HepG2 (cell line): ENCODE results near the gene CD302. TPM values are rescaled to one million over a fixed set of nuclear protein-coding genes. Genes with fewer than 3 reads are reported as not detected.
A peak's percentile ranks its signal among the peaks of the same experiment; 100 is the strongest.

Source experiments
- ATAC-seq: fragments of 200-7000 bp; cut with Tn5 transposase; 3 replicates; pipeline ENCODE4 v1.9.1; 2020; ENCODE audit warnings: mild to moderate bottlenecking, moderate library complexity
- BruUV-seq: library from RNA; stranded (reverse); fragments of 400-500 nt; replicated peaks from 2 replicates; lab custom pipeline; 2021; lab: Mats Ljungman, UMichigan
- CTCF ChIA-PET: fragments of 300-600 bp; formaldehyde crosslinking; extraction: SDS; loops from one replicate; lab custom pipeline; 2021; ENCODE audit warnings: low total read pairs, inconsistent platforms, low intra/inter-chr PET ratio; lab: Yijun Ruan, JAX
- POLR2A ChIA-PET: fragments of 350-600 bp; sonication (Branson Sonifier 250); formaldehyde crosslinking; loops from one replicate; lab custom pipeline; 2020; ENCODE audit warnings: antibody characterized with exemption, inconsistent platforms; lab: Yijun Ruan, JAX
- DNase-seq: peaks from one replicate; pipeline ENCODE4 v3.0.0-alpha.2; 2015; ENCODE audit warnings: low spot score
- FAIRE-seq: peaks from 3 replicates; lab custom pipeline; 2011; peaks lifted over from hg19 to GRCh38; lab: Jason Lieb, UNC
- H2AFZ ChIP-seq: one replicate; pipeline ENCODE4 v1.6.1; 2011; ENCODE audit warnings: low read length, inconsistent platforms
- H3K27ac ChIP-seq: fragments of 300-600 bp; 3 replicates; pipeline ENCODE4 v1.8.0; 2011; ENCODE audit warnings: mixed run types, mild to moderate bottlenecking, mixed read lengths, low read length, inconsistent platforms; ENCODE audit not compliant: insufficient read depth; ENCODE audit errors: extremely low read length
- H3K27me3 ChIP-seq, 2 experiments: fragments of 200-600 bp in 1 of 2; 2 replicates in 1 of 2; 3 replicates in 1 of 2; pipeline versions ENCODE4 v1.6.0 to v1.8.0; 2011; ENCODE audit warnings: low read length in 2 of 2, mild to moderate bottlenecking in 2 of 2, moderate library complexity in 2 of 2, inconsistent platforms in 1 of 2; ENCODE audit not compliant: insufficient read depth in 2 of 2, control insufficient read depth in 1 of 2
- H3K36me3 ChIP-seq, 2 experiments: fragments of 200-600 bp in 1 of 2; replicated peaks in 1 of 2; 2 replicates in 1 of 2; 3 replicates in 1 of 2; pipeline versions ENCODE4 v1.5.1 to v1.8.0; 2011; ENCODE audit warnings: low read length in 2 of 2, inconsistent platforms in 1 of 2; ENCODE audit not compliant: insufficient read depth in 2 of 2, control insufficient read depth in 1 of 2
- H3K4me1 ChIP-seq: 2 replicates; pipeline ENCODE4 v1.5.1; 2012; ENCODE audit warnings: low read length, inconsistent platforms; ENCODE audit not compliant: insufficient read depth
- H3K4me2 ChIP-seq: 2 replicates; pipeline ENCODE4 v1.6.0; 2011; ENCODE audit warnings: low read depth, low read length, inconsistent platforms
- H3K4me3 ChIP-seq, 3 experiments: fragments of 200-600 bp in 1 of 3; sonication (generic), shearing (Covaris generic) in 1 of 3; replicated peaks in 1 of 3; 2 replicates each; pipeline ENCODE4 v1.5.1; 2011 to 2016; ENCODE audit warnings: low read length in 3 of 3, inconsistent platforms in 2 of 3, low read depth in 2 of 3, mild to moderate bottlenecking in 2 of 3, control low read depth in 1 of 3, mixed read lengths in 1 of 3; ENCODE audit not compliant: insufficient read depth in 1 of 3
- H3K79me2 ChIP-seq: one replicate; pipeline ENCODE4 v1.6.1; 2011; ENCODE audit warnings: low read length, inconsistent platforms; ENCODE audit not compliant: insufficient read depth
- H3K9ac ChIP-seq: 2 replicates; pipeline ENCODE4 v1.6.0; 2011; ENCODE audit warnings: mild to moderate bottlenecking, low read depth, low read length, inconsistent platforms; ENCODE audit not compliant: insufficient read depth
- H3K9me3 ChIP-seq: 2 replicates; pipeline ENCODE4 v1.5.1; 2012; ENCODE audit warnings: mild to moderate bottlenecking, low read length
- H4K20me1 ChIP-seq: 2 replicates; pipeline ENCODE4 v1.6.0; 2011; ENCODE audit warnings: inconsistent platforms, mild to moderate bottlenecking, low read length, moderate library complexity; ENCODE audit not compliant: insufficient read depth
- GMEB2 ChIP-seq: IDR thresholded peaks from 2 replicates; pipeline ENCODE4 v1.6.1; 2016; ENCODE audit warnings: missing biosample characterization, missing genetic modification reagents, low read depth
- GPBP1L1 ChIP-seq: sonication (generic); formaldehyde crosslinking; IDR thresholded peaks from 2 replicates; pipeline ENCODE4 v1.5.0; 2020; ENCODE audit warnings: mild to moderate bottlenecking, missing genetic modification reagents
- GZF1 ChIP-seq: sonication (generic); formaldehyde crosslinking; IDR thresholded peaks from 2 replicates; pipeline ENCODE4 v1.5.1; 2020; ENCODE audit warnings: mild to moderate bottlenecking, missing genetic modification reagents
- RBM22 ChIP-seq: fragments of 200-400 bp; formaldehyde crosslinking; optimal IDR thresholded peaks from 2 replicates; pipeline ENCODE3; 2017; ENCODE audit warnings: mild to moderate bottlenecking, low read length, moderate library complexity
- SNAPC2 ChIP-seq: sonication (generic); formaldehyde crosslinking; IDR thresholded peaks from 2 replicates; pipeline ENCODE4 v1.8.1; 2022; ENCODE audit warnings: mild to moderate bottlenecking, missing genetic modification reagents
- SRSF4 ChIP-seq: fragments of 200-400 bp; formaldehyde crosslinking; IDR thresholded peaks from one replicate; pipeline ENCODE4 v1.6.1; 2018; ENCODE audit warnings: mild to moderate bottlenecking, low read depth, low read length, moderate library complexity; ENCODE audit not compliant: poor library complexity, severe bottlenecking
- THAP8 ChIP-seq: sonication (generic); formaldehyde crosslinking; IDR thresholded peaks from 2 replicates; pipeline ENCODE4 v1.5.1; 2020; ENCODE audit warnings: missing genetic modification reagents, mild to moderate bottlenecking, borderline replicate concordance
- WGBS: methylation state at CpG from one replicate; pipeline ENCODE4 v1.1.6; 2017; ENCODE audit warnings: low lambda C conversion rate; 5-methylcytosine and 5-hydroxymethylcytosine counted together
- in situ Hi-C: cut with HindIII; loops from 2 replicates; pipeline ENCODE4 v1.10.0; 2017; ENCODE audit warnings: low pct_unique_long_range_greater_than_20kb; ENCODE audit not compliant: extremely low pct_ligation_motif_present
- intact Hi-C: fragments of 100-400 bp; cut with micrococcal nuclease; formaldehyde crosslinking; loops from one replicate; pipeline ENCODE4 v1.10.0; 2022; ENCODE audit not compliant: unreplicated experiment
- polyA plus RNA-seq, 8 experiments: library from polyadenylated mRNA; depleted of rRNA in 3 of 8; stranded (reverse) in 7 of 8; unstranded in 1 of 8; fragments of >200 nt; fragmentation: Illumina TruSeq in 4 of 8; extraction: Trizol in 4 of 8; gene quantifications; 2 replicates each; pipeline versions ENCODE4 v1.2.1 to v1.2.3, GENCODE V29; 2011 to 2016; ENCODE audit warnings: low read depth in 4 of 8, missing spikeins in 1 of 8, mixed read lengths in 1 of 8; ENCODE audit not compliant: insufficient read depth in 1 of 8
- total RNA-seq, 5 experiments: library from RNA; depleted of rRNA; stranded (reverse); fragments of >200 nt; fragmentation: Illumina TruSeq; extraction: Trizol; gene quantifications; 2 replicates each; pipeline ENCODE4 v1.2.3, GENCODE V29; 2016; ENCODE audit warnings: low read depth in 1 of 5
- TF ChIP-seq, protein P1 (sequence below): sonication (generic); formaldehyde crosslinking; IDR thresholded peaks from 2 replicates; pipeline ENCODE4 v1.4.0; 2020; ENCODE audit warnings: missing genetic modification reagents, borderline replicate concordance

Gene CD302
- total and polyA plus RNA-seq, 2 of the 13 experiments (the other 11 are each of a cell fraction or from before 2014, with no cell fraction given), result 8.0 to 15.6 TPM

DNA sequence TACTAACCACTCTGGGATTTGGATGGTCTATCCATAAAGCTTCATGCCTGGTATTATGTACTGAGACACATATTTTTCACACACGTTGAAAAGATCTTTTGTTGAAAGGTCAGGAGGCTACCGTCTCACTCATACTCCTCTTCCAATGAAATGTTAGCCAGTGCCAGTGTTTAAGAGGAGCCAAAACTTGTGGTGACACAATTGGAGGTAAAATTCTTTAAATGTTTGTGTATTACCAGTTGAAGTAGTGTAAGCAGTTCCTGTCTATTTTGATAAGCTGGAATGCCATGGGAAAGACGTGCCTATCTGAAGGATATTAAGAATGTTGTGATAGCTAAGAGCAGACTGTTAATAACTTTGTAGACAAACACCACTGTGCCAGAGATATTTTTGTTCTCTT is 53.6 kb downstream of the CD302 start:
- no peak for FAIRE-seq
- H4K20me1 ChIP-seq, result no peaks in the 10 kb centered on the region; the same call in 1 of the 2 replicates
- H3K79me2 ChIP-seq, result peaks cover 32% of the 10 kb centered on the region
- 91% methylated on average over 3 of the region's 3 CpGs for WGBS
- DNase-seq, result no peak
- H3K27ac ChIP-seq, result no peak overlapping the region
- in situ Hi-C loops, result no loop called here
- no peak overlapping the region for H3K4me3 ChIP-seq
- intact Hi-C loops, result no loop called here
- peak; percentile 80 for TF ChIP-seq RBM22
- TF ChIP-seq SRSF4, result no peak
- H3K4me2 ChIP-seq, result no peak overlapping the region
- POLR2A ChIA-PET, result interaction anchor here (1.1 kb wide), 1 partner anchor 32 kb away, joined by 6 read pairs; the partner anchor contains the start of gene MARCHF7
- H3K36me3 ChIP-seq, result peaks cover 15 to 81% of the 10 kb centered on the region in 2 experiments
- H3K9me3 ChIP-seq, result no peaks in the 10 kb centered on the region
- H3K27me3 ChIP-seq, result no peaks in the 10 kb centered on the region
- H3K4me1 ChIP-seq, result no peaks in the 10 kb centered on the region
- CTCF ChIA-PET, result no interaction called here
- BruUV-seq, result no TSS peak
- no peak for ATAC-seq
- no peak overlapping the region for H2AFZ ChIP-seq
- H3K9ac ChIP-seq, result no peak overlapping the region

- no peak overlapping the region for H3K27ac ChIP-seq
- H3K79me2 ChIP-seq, result peaks cover 41% of the 10 kb centered on the region
- peaks cover 25 to 82% of the 10 kb centered on the region in 2 experiments for H3K36me3 ChIP-seq
- no peaks in the 10 kb centered on the region for H3K4me1 ChIP-seq
- DNase-seq (no peak), ATAC-seq (no peak), FAIRE-seq (no peak)
- H3K4me3 ChIP-seq, result no peak overlapping the region
- CTCF ChIA-PET, result no interaction called here
- no peak overlapping the region for H3K4me2 ChIP-seq
- no peak overlapping the region for H2AFZ ChIP-seq
- POLR2A ChIA-PET, result no interaction called here
- intact Hi-C loops, result no loop called here
- TF ChIP-seq GPBP1L1 (CRISPR knock-in tag) (no peak), GMEB2 (no peak), THAP8 (CRISPR knock-in tag) (no peak), SNAPC2 (no peak), GZF1 (CRISPR knock-in tag) (no peak)
- TF ChIP-seq, protein P1, sequence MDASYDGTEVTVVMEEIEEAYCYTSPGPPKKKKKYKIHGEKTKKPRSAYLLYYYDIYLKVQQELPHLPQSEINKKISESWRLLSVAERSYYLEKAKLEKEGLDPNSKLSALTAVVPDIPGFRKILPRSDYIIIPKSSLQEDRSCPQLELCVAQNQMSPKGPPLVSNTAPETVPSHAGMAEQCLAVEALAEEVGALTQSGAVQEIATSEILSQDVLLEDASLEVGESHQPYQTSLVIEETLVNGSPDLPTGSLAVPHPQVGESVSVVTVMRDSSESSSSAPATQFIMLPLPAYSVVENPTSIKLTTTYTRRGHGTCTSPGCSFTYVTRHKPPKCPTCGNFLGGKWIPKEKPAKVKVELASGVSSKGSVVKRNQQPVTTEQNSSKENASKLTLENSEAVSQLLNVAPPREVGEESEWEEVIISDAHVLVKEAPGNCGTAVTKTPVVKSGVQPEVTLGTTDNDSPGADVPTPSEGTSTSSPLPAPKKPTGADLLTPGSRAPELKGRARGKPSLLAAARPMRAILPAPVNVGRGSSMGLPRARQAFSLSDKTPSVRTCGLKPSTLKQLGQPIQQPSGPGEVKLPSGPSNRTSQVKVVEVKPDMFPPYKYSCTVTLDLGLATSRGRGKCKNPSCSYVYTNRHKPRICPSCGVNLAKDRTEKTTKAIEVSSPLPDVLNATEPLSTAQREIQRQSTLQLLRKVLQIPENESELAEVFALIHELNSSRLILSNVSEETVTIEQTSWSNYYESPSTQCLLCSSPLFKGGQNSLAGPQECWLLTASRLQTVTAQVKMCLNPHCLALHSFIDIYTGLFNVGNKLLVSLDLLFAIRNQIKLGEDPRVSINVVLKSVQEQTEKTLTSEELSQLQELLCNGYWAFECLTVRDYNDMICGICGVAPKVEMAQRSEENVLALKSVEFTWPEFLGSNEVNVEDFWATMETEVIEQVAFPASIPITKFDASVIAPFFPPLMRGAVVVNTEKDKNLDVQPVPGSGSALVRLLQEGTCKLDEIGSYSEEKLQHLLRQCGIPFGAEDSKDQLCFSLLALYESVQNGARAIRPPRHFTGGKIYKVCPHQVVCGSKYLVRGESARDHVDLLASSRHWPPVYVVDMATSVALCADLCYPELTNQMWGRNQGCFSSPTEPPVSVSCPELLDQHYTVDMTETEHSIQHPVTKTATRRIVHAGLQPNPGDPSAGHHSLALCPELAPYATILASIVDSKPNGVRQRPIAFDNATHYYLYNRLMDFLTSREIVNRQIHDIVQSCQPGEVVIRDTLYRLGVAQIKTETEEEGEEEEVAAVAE (CRISPR knock-in tag), result no peak
- in situ Hi-C loops, result no loop called here
- H3K9ac ChIP-seq, result no peak overlapping the region
- no peaks in the 10 kb centered on the region for H3K9me3 ChIP-seq
- H3K27me3 ChIP-seq, result no peaks in the 10 kb centered on the region
- BruUV-seq, result no TSS peak
- peaks cover 9% of the 10 kb centered on the region for H4K20me1 ChIP-seq
- WGBS, result 95% methylated on average over 6 of the region's 6 CpGs
Observed at GRCh38 chr2:159742846-159743245, 55.2 kb downstream of the CD302 start.
